Measurements from ENCODE around the gene HES4.
A peak's percentile ranks its signal among the peaks of the same experiment; 100 is the strongest.
"Not testable (repeated sequence)": the region's sequence is repeated elsewhere in the genome, so short reads cannot be mapped to it uniquely, and the experiment has no call there.

Gene HES4

GRCh38 chr1:978835-979743, 20.8 kb downstream of the HES4 start:
- DNase-seq (ENCODE audit: low read depth), result no peak

- no peak for DNase-seq (ENCODE audit: low read depth)
Observed at GRCh38 chr1:978069-978834, 21.6 kb downstream of the HES4 start.

GRCh38 chr1:976791-977190, 23.1 kb downstream of the HES4 start:
- DNase-seq (ENCODE audit: low read depth), result not testable (repeated sequence)

GRCh38 chr1:975896-976683, 23.8 kb downstream of the HES4 start:
- peak; percentile 55 for DNase-seq (ENCODE audit: low read depth)

- no peak for DNase-seq (ENCODE audit: low read depth)
Observed at GRCh38 chr1:975365-975764, 24.5 kb downstream of the HES4 start.

GRCh38 chr1:974687-975328, 25.1 kb downstream of the HES4 start:
- no peak for DNase-seq (ENCODE audit: low read depth)

GRCh38 chr1:974293-974640, 25.6 kb downstream of the HES4 start:
- no peak for DNase-seq (ENCODE audit: low read depth)

- DNase-seq (ENCODE audit: low read depth), result no peak
Observed at GRCh38 chr1:973459-974292, 26.2 kb downstream of the HES4 start.

- no peak for DNase-seq (ENCODE audit: low read depth)
Observed at GRCh38 chr1:972726-973458, 27.0 kb downstream of the HES4 start.

- DNase-seq (ENCODE audit: low read depth), result no peak
Observed at GRCh38 chr1:971751-972506, 28.0 kb downstream of the HES4 start.

- DNase-seq (ENCODE audit: low read depth), result no peak
Observed at GRCh38 chr1:970973-971730, 28.7 kb downstream of the HES4 start.

- DNase-seq (ENCODE audit: low read depth), result no peak
Observed at GRCh38 chr1:970242-970972, 29.5 kb downstream of the HES4 start.

- DNase-seq (ENCODE audit: low read depth), result no peak
Observed at GRCh38 chr1:969260-969855, 30.5 kb downstream of the HES4 start.

- DNase-seq (ENCODE audit: low read depth), result no peak
Observed at GRCh38 chr1:967466-968343, 32.2 kb downstream of the HES4 start.

- DNase-seq (ENCODE audit: low read depth), result peak; percentile 72
Observed at GRCh38 chr1:966704-967300, 33.1 kb downstream of the HES4 start.

GRCh38 chr1:966135-966703, 33.7 kb downstream of the HES4 start, which contains the start of gene PLEKHN1:
TSS of gene PLEKHN1 (plus strand) at chr1:966482. CDS start at chr1:966532, 50 bp downstream.
- no peak for DNase-seq (ENCODE audit: low read depth)
